Measurements from ENCODE around the gene NDRG3.

NDRG3 gene

DNA sequence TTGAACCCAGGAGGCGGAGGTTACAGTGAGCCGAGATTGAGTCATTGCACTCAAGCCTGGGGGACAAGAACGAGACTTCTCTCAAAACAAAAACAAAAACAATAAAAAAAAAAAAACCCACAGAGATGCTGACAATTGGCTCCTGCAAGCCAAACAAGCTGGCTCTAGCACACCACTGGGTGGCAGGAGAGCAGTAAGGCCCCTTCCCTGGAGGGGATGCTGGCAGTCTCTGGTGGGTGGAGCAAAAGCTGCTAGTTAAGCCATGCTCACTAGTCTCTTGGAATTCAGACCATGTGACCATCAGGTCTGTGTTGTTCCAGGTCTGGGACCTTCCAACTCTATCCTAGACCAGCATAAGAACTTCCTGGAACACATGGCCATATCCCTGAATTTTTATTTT is 46.5 kb upstream of the NDRG3 start:
- no peaks in the 10 kb centered on the region for H3K4me1 ChIP-seq (ENCODE audit: low read length)
- no peak overlapping the region for H3K27ac ChIP-seq (ENCODE audit: low read length)
- no peak overlapping the region for H3K4me3 ChIP-seq (ENCODE audit: low read length)
- no peak overlapping the region for H3K9ac ChIP-seq (ENCODE audit: low read length)
- H2AFZ ChIP-seq (ENCODE audit: low read length), result no peak overlapping the region
- no peaks in the 10 kb centered on the region for H3F3A ChIP-seq (ENCODE audit: insufficient read depth, low read length)
- no peaks in the 10 kb centered on the region for H3K36me3 ChIP-seq (replicated peaks; ENCODE audit: insufficient read depth, low read length)
- no peak overlapping the region for H3K4me2 ChIP-seq (ENCODE audit: low read depth, low read length)
- no peaks in the 10 kb centered on the region for H3K27me3 ChIP-seq (replicated peaks; ENCODE audit: insufficient read depth, low read length)
- DNase-seq, result peak; percentile 31
- H3K9me2 ChIP-seq (replicated peaks; ENCODE audit: insufficient read depth, low read length), result no peaks in the 10 kb centered on the region
- H4K20me1 ChIP-seq (ENCODE audit: insufficient read depth, low read length), result no peaks in the 10 kb centered on the region
- TF ChIP-seq, protein P1, sequence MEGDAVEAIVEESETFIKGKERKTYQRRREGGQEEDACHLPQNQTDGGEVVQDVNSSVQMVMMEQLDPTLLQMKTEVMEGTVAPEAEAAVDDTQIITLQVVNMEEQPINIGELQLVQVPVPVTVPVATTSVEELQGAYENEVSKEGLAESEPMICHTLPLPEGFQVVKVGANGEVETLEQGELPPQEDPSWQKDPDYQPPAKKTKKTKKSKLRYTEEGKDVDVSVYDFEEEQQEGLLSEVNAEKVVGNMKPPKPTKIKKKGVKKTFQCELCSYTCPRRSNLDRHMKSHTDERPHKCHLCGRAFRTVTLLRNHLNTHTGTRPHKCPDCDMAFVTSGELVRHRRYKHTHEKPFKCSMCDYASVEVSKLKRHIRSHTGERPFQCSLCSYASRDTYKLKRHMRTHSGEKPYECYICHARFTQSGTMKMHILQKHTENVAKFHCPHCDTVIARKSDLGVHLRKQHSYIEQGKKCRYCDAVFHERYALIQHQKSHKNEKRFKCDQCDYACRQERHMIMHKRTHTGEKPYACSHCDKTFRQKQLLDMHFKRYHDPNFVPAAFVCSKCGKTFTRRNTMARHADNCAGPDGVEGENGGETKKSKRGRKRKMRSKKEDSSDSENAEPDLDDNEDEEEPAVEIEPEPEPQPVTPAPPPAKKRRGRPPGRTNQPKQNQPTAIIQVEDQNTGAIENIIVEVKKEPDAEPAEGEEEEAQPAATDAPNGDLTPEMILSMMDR (IDR thresholded peaks at IDR 0.05; ENCODE audit: low read length), result peak; percentile 21; the same call in 1 of the 2 replicates
- no peak for TF ChIP-seq EZH2phosphoT487 (IDR thresholded peaks at IDR 0.05; ENCODE audit: low read length)
- H3K9me3 ChIP-seq (replicated peaks; ENCODE audit: insufficient read depth, low read length), result no peaks in the 10 kb centered on the region
- H3K79me2 ChIP-seq (ENCODE audit: low read length), result no peaks in the 10 kb centered on the region

DNA sequence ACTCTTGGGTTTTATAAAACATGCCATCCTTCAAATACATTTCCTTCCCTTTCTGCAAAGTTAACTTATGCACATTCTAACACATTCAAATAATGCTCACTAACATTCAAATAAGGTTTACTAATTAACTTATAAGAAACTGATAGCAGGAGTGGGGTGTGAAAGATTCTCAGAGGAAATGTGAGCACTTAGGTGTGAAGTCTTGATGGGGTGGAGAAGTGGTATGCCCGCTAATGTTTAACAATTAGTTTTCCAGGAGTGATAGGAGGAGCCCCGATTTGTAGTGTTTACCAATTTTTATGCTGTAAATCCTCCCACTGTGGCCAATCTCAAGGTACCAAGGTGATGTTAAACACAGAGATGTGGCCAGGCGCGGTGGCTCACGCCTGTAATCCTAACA is 46.0 kb upstream of the NDRG3 start:
- TF ChIP-seq EZH2phosphoT487 (IDR thresholded peaks at IDR 0.05; ENCODE audit: low read length) (no peak), EZH2 (optimal IDR thresholded peaks at IDR 0.05; ENCODE audit: low read depth, low read length) (no peak)
- TF ChIP-seq, protein P1 (IDR thresholded peaks at IDR 0.05; ENCODE audit: low read length), result no peak
- no peaks in the 10 kb centered on the region for H3K27me3 ChIP-seq (replicated peaks; ENCODE audit: insufficient read depth, low read length)
- no peaks in the 10 kb centered on the region for H3K36me3 ChIP-seq (replicated peaks; ENCODE audit: insufficient read depth, low read length)
- no peak overlapping the region for H3K9ac ChIP-seq (ENCODE audit: low read length)
- H3K27ac ChIP-seq (ENCODE audit: low read length), result no peak overlapping the region
- H3F3A ChIP-seq (ENCODE audit: insufficient read depth, low read length), result no peaks in the 10 kb centered on the region
- H3K79me2 ChIP-seq (ENCODE audit: low read length), result no peaks in the 10 kb centered on the region
- no peaks in the 10 kb centered on the region for H3K9me3 ChIP-seq (replicated peaks; ENCODE audit: insufficient read depth, low read length)
- no peak overlapping the region for H2AFZ ChIP-seq (ENCODE audit: low read length)
- H4K20me1 ChIP-seq (ENCODE audit: insufficient read depth, low read length), result no peaks in the 10 kb centered on the region
- no peak overlapping the region for H3K4me3 ChIP-seq (ENCODE audit: low read length)
- no peak for DNase-seq
- no peak overlapping the region for H3K4me2 ChIP-seq (ENCODE audit: low read depth, low read length)
- H3K9me2 ChIP-seq (replicated peaks; ENCODE audit: insufficient read depth, low read length), result no peaks in the 10 kb centered on the region
- no peaks in the 10 kb centered on the region for H3K4me1 ChIP-seq (ENCODE audit: low read length)

DNA sequence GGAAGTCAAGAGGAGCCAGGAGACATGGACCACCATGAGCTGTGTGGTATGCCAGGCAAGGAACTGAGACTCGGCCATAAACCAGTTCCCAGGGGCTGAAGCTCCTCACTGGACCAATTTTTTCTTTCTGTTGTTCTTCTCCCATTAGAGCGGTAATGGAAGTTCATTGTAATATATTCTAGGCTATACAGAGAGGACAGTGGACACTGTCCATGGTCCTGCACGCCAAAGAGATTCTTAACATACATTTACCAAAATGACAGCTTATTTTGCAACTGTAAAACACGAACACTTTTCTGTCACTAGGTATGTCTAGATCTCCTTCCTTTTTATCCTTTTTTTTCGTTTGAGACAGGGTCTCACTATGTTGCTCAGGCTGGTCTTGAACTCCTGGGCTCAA is 40.8 kb upstream of the NDRG3 start:
- H3K36me3 ChIP-seq (replicated peaks; ENCODE audit: insufficient read depth, low read length), result no peaks in the 10 kb centered on the region
- DNase-seq, result no peak
- H3K9me3 ChIP-seq (replicated peaks; ENCODE audit: insufficient read depth, low read length), result no peaks in the 10 kb centered on the region

More for the DNA sequence above, 40.8 kb upstream of the NDRG3 start:
- no peaks in the 10 kb centered on the region for H3K9me2 ChIP-seq (replicated peaks; ENCODE audit: insufficient read depth, low read length)
- no peaks in the 10 kb centered on the region for H3K4me1 ChIP-seq (ENCODE audit: low read length)
- H3K4me3 ChIP-seq (ENCODE audit: low read length), result no peak overlapping the region
- no peak overlapping the region for H3K9ac ChIP-seq (ENCODE audit: low read length)
- H3K27ac ChIP-seq (ENCODE audit: low read length), result no peak overlapping the region
- no peaks in the 10 kb centered on the region for H3K79me2 ChIP-seq (ENCODE audit: low read length)
- H3F3A ChIP-seq (ENCODE audit: insufficient read depth, low read length), result no peaks in the 10 kb centered on the region
- TF ChIP-seq EZH2 (optimal IDR thresholded peaks at IDR 0.05; ENCODE audit: low read depth, low read length) (no peak), EZH2phosphoT487 (IDR thresholded peaks at IDR 0.05; ENCODE audit: low read length) (no peak)
- TF ChIP-seq, protein P1 (IDR thresholded peaks at IDR 0.05; ENCODE audit: low read length), result no peak
- H3K4me2 ChIP-seq (ENCODE audit: low read depth, low read length), result no peak overlapping the region
- no peaks in the 10 kb centered on the region for H4K20me1 ChIP-seq (ENCODE audit: insufficient read depth, low read length)
- no peaks in the 10 kb centered on the region for H3K27me3 ChIP-seq (replicated peaks; ENCODE audit: insufficient read depth, low read length)
- H2AFZ ChIP-seq (ENCODE audit: low read length), result no peak overlapping the region
